ENCODE data around the gene CSMD2. TPM values are rescaled to one million over a fixed set of nuclear protein-coding genes. Genes with fewer than 3 reads are reported as not detected.

Gene CSMD2
- total RNA-seq, 1 donor from 2014 or later: under 0.01 TPM

- no peak for DNase-seq (ENCODE audit: low read depth in 2 of 2)
These were observed 595.7 kb downstream of the CSMD2 start for GRCh38 chr1:33569331-33569730.

GRCh38 chr1:33563699-33564098 lies 601.3 kb downstream of the CSMD2 start:
- DNase-seq (ENCODE audit: low read depth in 2 of 2): no peak

- DNase-seq (ENCODE audit: low read depth in 2 of 2): no peak
These were observed 602.5 kb downstream of the CSMD2 start for GRCh38 chr1:33562563-33562962.

- DNase-seq (ENCODE audit: low read depth in 2 of 2): no peak
These were observed 603.5 kb downstream of the CSMD2 start for GRCh38 chr1:33561576-33561975.

- no peak for DNase-seq (ENCODE audit: low read depth in 2 of 2)
These were observed 604.4 kb downstream of the CSMD2 start for GRCh38 chr1:33560680-33561079.

- DNase-seq (ENCODE audit: low read depth in 2 of 2): no peak
These were observed 616.3 kb downstream of the CSMD2 start for GRCh38 chr1:33548721-33549120.

GRCh38 chr1:33548319-33548718 lies 616.7 kb downstream of the CSMD2 start:
- no peak for DNase-seq (ENCODE audit: low read depth in 2 of 2)

- no peak for DNase-seq (ENCODE audit: low read depth in 2 of 2)
These were observed 617.5 kb downstream of the CSMD2 start for GRCh38 chr1:33547576-33547975.

- no peak for DNase-seq (ENCODE audit: low read depth in 2 of 2)
These were observed 623.1 kb downstream of the CSMD2 start for GRCh38 chr1:33541966-33542365.

GRCh38 chr1:33537885-33538284 lies 627.1 kb downstream of the CSMD2 start:
- no peak for DNase-seq (ENCODE audit: low read depth in 2 of 2)

GRCh38 chr1:33535334-33535733 lies 629.7 kb downstream of the CSMD2 start:
- DNase-seq (ENCODE audit: low read depth in 2 of 2): no peak

- no peak for DNase-seq (ENCODE audit: low read depth in 2 of 2)
These were observed 632.1 kb downstream of the CSMD2 start for GRCh38 chr1:33532936-33533335.

GRCh38 chr1:33532250-33532649 lies 632.8 kb downstream of the CSMD2 start:
- no peak for DNase-seq (ENCODE audit: low read depth in 2 of 2)

GRCh38 chr1:33529957-33530356 lies 635.1 kb downstream of the CSMD2 start:
- no peak for DNase-seq (ENCODE audit: low read depth in 2 of 2)

- no peak for DNase-seq (ENCODE audit: low read depth in 2 of 2)
These were observed 637.1 kb downstream of the CSMD2 start for GRCh38 chr1:33527934-33528333.

GRCh38 chr1:33524586-33524985 lies 640.4 kb downstream of the CSMD2 start:
- no peak for DNase-seq (ENCODE audit: low read depth in 2 of 2)

- no peak for DNase-seq (ENCODE audit: low read depth in 2 of 2)
These were observed 645.7 kb downstream of the CSMD2 start for GRCh38 chr1:33519240-33519884.

GRCh38 chr1:33517596-33518250 lies 647.3 kb downstream of the CSMD2 start:
- DNase-seq (ENCODE audit: low read depth in 2 of 2): no peak

- no peak for DNase-seq (ENCODE audit: low read depth in 2 of 2)
These were observed 648.0 kb downstream of the CSMD2 start for GRCh38 chr1:33516891-33517567.

- no peak for DNase-seq (ENCODE audit: low read depth in 2 of 2)
These were observed 648.6 kb downstream of the CSMD2 start for GRCh38 chr1:33516428-33516827.

- no peak for DNase-seq (ENCODE audit: low read depth in 2 of 2)
These were observed 649.4 kb downstream of the CSMD2 start for GRCh38 chr1:33515607-33516006.

- DNase-seq (ENCODE audit: low read depth in 2 of 2): no peak
These were observed 649.9 kb downstream of the CSMD2 start for GRCh38 chr1:33515112-33515511.

Data from dermis microvascular lymphatic vessel endothelial cell (primary cell).